DOHH2 (cell line): ENCODE results near the gene TIGAR.

Experiments used
- CTCF ChIP-seq: fragments of 200-600 bp; sonication (generic); IDR thresholded peaks from one replicate; pipeline ENCODE4 v1.5.1; 2014; ENCODE audit warnings: antibody characterized with exemption, mild to moderate bottlenecking, low read depth, low read length; ENCODE audit not compliant: poor library complexity, severe bottlenecking
- EZH2phosphoT487 ChIP-seq: fragments of 200-600 bp; sonication (generic); IDR thresholded peaks from 2 replicates; pipeline ENCODE4 v1.6.1; 2017; ENCODE audit warnings: borderline replicate concordance, mild to moderate bottlenecking, antibody characterized with exemption, low read length, moderate library complexity, mixed read lengths

- TF ChIP-seq CTCF (no peak), EZH2phosphoT487 (no peak)
These were observed 6.3 kb downstream of the TIGAR start for GRCh38 chr12:4327293-4327692.
